ENCODE measurements around the gene ILDR1.

- TF ChIP-seq CTCF (IDR thresholded peaks at IDR 0.05; ENCODE audit: control extremely low read depth in 1 of 3, insufficient read depth in 1 of 3, low read depth in 1 of 3, low read length in 3 of 3) (no peak), SIN3A (conservative IDR thresholded peaks at IDR 0.05 in 1 of 2, IDR thresholded peaks at IDR 0.05 in 1 of 2; ENCODE audit: low read depth in 1 of 2, low read length in 2 of 2) (no peak), POLR2A (IDR thresholded peaks at IDR 0.05; ENCODE audit: control extremely low read depth in 1 of 2, low read depth in 2 of 2, low read length in 2 of 2) (no peak), ZNF274 (IDR thresholded peaks at IDR 0.05; ENCODE audit: borderline replicate concordance, extremely low read depth, low read length) (no peak), EZH2 (IDR thresholded peaks at IDR 0.05; ENCODE audit: low read depth, low read length, severe bottlenecking) (no peak), YY1 (IDR thresholded peaks at IDR 0.05; ENCODE audit: low read depth, low read length) (no peak)
- TF ChIP-seq, protein P1, sequence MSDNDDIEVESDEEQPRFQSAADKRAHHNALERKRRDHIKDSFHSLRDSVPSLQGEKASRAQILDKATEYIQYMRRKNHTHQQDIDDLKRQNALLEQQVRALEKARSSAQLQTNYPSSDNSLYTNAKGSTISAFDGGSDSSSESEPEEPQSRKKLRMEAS (IDR thresholded peaks at IDR 0.05): no peak
Observed at GRCh38 chr3:121948641-121949040, 73.4 kb downstream of the ILDR1 start.

All from H1 (cell line).